ENCODE data around the gene UBTD2.

UBTD2 gene

GRCh38 chr5:172163346-172163745 lies 120.2 kb downstream of the UBTD2 start:
- Histone ChIP-seq H3K9me3 (no peaks in the 10 kb centered on the region), H3K27me3 (no peaks in the 10 kb centered on the region), H3K4me3 (ENCODE audit: low read depth in 1 of 2, low read length in 1 of 2) (no peak overlapping the region), H3K27ac (peak overlapping the region; percentile 73), H3K36me3 (peaks cover 33% of the 10 kb centered on the region), H3K4me1 (ENCODE audit: control insufficient read depth in 1 of 2, insufficient read depth in 1 of 2, low read depth in 1 of 2, low read length in 1 of 2) (peaks cover 59 to 85% of the 10 kb centered on the region in 2 experiments)
- no peak for TF ChIP-seq CTCF (IDR thresholded peaks at IDR 0.05)

GRCh38 chr5:172162987-172163343 lies 120.6 kb downstream of the UBTD2 start:
- Histone ChIP-seq H3K9me3 (no peaks in the 10 kb centered on the region), H3K36me3 (peaks cover 34% of the 10 kb centered on the region), H3K4me3 (ENCODE audit: low read depth in 1 of 2, low read length in 1 of 2) (no peak overlapping the region), H3K27me3 (no peaks in the 10 kb centered on the region), H3K27ac (peak overlapping the region; percentile 73), H3K4me1 (ENCODE audit: control insufficient read depth in 1 of 2, insufficient read depth in 1 of 2, low read depth in 1 of 2, low read length in 1 of 2) (peaks cover 56 to 83% of the 10 kb centered on the region in 2 experiments)
- TF ChIP-seq CTCF (IDR thresholded peaks at IDR 0.05): no peak

- H3K9me3 ChIP-seq: no peaks in the 10 kb centered on the region
- H3K4me1 ChIP-seq (ENCODE audit: control insufficient read depth in 1 of 2, insufficient read depth in 1 of 2, low read depth in 1 of 2, low read length in 1 of 2): peaks cover 58 to 78% of the 10 kb centered on the region in 2 experiments
- H3K27ac ChIP-seq: peak overlapping the region; percentile 73
- H3K36me3 ChIP-seq: peaks cover 38% of the 10 kb centered on the region
- H3K4me3 ChIP-seq (ENCODE audit: low read depth in 1 of 2, low read length in 1 of 2): no peak overlapping the region
- TF ChIP-seq CTCF (IDR thresholded peaks at IDR 0.05): no peak
- H3K27me3 ChIP-seq: no peaks in the 10 kb centered on the region
These were observed 121.1 kb downstream of the UBTD2 start for GRCh38 chr5:172162323-172162986.

GRCh38 chr5:172160506-172160905 lies 123.1 kb downstream of the UBTD2 start:
- H3K4me3 ChIP-seq (ENCODE audit: low read depth in 1 of 2, low read length in 1 of 2): no peak overlapping the region
- peaks cover 58 to 80% of the 10 kb centered on the region in 2 experiments for H3K4me1 ChIP-seq (ENCODE audit: control insufficient read depth in 1 of 2, insufficient read depth in 1 of 2, low read depth in 1 of 2, low read length in 1 of 2)
- peak overlapping the region; percentile 73 for H3K27ac ChIP-seq
- TF ChIP-seq CTCF (IDR thresholded peaks at IDR 0.05): no peak
- H3K27me3 ChIP-seq: no peaks in the 10 kb centered on the region
- peaks cover 40% of the 10 kb centered on the region for H3K36me3 ChIP-seq
- H3K9me3 ChIP-seq: no peaks in the 10 kb centered on the region
